ELF-1 (cell line): Measurements from ENCODE around the gene EIF3F.
"Not testable (repeated sequence)": the region's sequence is repeated elsewhere in the genome, so short reads cannot be mapped to it uniquely, and the experiment has no call there.

Experiments
- DNase-seq: peaks from one replicate; pipeline ENCODE4 v3.0.0-alpha.2; 2016; ENCODE audit warnings: low read depth, low spot score

Gene EIF3F

GRCh38 chr11:7986768-7987559, at the start of gene EIF3F:
Gene EIF3F (plus strand): TSS chr11:7987337. CDS start chr11:7987353, 16 bp downstream.
- DNase-seq: peak; percentile 99

DNA sequence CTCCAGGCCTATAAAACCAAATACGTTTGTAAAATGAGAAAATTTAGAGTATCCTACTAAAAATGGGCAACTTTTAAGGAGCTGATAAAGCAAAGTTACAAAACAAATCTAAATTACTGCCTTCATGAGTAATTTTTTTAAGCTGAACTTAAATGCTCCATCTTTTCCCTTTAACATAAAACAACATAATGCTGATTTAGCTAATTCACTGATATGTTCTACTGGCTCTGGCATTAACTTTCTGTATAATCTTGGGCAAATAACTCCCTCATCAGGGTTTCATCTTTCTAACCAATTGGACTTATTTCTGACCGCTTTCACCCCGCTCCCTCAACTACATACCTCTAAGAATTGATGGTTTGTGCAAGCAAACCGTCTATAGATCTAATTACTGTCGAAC, 46.0 kb upstream of the EIF3F start:
- no peak for DNase-seq

- no peak for DNase-seq
These were observed 45.5 kb upstream of the EIF3F start, which contains the start of gene OR10A3 for GRCh38 chr11:7941608-7942007. Gene OR10A3 (minus strand): TSS chr11:7941708. CDS start chr11:7939520, 2,188 bp downstream.

- no peak for DNase-seq
These were observed 43.0 kb upstream of the EIF3F start for GRCh38 chr11:7944123-7944522.

- no peak for DNase-seq
These were observed 37.2 kb upstream of the EIF3F start for GRCh38 chr11:7949934-7950333.

DNA sequence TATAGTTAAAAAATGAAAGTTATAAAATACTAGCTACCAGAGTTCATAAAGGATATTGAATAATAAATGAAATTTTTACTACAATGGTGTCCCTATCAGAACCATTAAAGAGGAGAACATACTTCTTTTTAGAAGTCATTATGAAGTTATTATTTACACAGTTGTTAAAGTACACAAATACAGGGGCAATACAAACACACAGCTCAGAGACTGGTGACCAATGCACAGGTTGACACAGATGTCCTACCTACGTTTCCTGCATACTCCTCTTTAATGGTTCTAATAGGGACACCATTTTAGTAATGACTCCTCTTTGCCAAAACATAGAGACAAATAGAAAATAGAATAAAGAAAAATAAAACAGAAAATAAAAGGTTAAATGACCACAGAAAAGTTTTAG, 31.9 kb upstream of the EIF3F start:
- no peak for DNase-seq

DNA sequence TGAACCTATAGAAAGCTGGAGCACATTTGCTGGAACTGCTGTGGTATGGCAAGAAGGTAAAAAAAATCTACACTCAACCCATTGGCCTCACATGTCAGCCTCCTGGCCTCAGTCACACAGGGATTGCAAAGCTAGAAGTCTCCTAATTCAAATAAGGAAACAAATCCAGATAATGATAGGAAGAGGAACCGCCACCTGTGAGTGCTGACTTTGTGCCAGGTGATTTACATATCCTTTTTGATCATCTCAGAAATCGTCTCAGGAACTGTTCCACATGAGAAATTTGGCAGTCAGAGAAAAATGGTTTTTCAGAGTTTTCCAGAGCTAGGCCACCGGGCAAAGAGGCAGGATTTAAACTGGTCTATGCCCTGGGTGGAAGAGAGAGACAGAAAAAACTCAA, 22.9 kb upstream of the EIF3F start:
- no peak for DNase-seq

GRCh38 chr11:7964873-7965272, 22.3 kb upstream of the EIF3F start:
- DNase-seq: no peak

DNA sequence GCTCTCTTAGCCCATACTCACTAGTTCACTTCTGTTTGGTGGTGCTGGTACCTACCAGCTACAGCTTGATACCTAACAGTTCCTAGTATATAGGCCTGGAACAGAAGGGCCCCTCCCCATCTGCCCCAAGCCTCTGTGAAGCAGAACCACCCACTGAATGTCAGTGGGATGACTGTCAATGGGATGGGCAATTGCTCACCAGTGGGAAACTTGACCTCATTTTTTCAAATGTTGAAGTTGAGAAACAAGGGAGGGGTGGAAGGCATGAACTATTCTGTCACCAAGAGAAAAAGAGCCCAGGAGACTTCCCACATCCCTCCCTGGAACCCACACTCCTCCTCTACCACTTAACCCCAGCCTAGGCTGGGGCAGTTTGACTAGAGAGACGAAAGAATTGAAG, 21.8 kb upstream of the EIF3F start, which contains the start of gene NLRP10:
TSS of gene NLRP10 (minus strand) at position 62 of the 400 bp plus-strand sequence. CDS start 1,952 bp downstream, outside the sequence.
- DNase-seq: no peak

GRCh38 chr11:7967097-7967496, 20.0 kb upstream of the EIF3F start:
- no peak for DNase-seq

DNA sequence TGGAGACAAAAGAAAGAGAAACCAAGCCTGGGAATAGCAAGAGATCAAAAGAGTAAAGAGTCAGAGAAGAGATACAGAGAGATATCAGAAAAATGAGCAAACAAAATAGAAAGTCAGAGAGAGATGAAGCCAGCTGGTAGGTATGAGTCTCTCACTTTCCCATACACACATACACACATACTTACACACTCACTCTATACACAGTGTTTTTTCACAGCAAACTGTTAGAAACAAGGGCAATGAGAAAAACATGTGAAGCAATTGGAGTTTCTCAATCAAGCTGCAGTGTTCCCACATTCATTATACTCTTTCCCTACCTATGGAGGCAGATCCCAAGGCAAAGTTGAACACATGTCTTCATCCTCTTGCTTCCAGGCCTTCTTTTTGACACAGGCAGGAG, 19.3 kb upstream of the EIF3F start:
- no peak for DNase-seq

- no peak for DNase-seq
These were observed 18.5 kb upstream of the EIF3F start for GRCh38 chr11:7968686-7969085.

- DNase-seq: peak; percentile 51
These were observed 17.1 kb upstream of the EIF3F start for GRCh38 chr11:7969756-7970646.

GRCh38 chr11:7971846-7972245, 15.3 kb upstream of the EIF3F start:
- no peak for DNase-seq

DNA sequence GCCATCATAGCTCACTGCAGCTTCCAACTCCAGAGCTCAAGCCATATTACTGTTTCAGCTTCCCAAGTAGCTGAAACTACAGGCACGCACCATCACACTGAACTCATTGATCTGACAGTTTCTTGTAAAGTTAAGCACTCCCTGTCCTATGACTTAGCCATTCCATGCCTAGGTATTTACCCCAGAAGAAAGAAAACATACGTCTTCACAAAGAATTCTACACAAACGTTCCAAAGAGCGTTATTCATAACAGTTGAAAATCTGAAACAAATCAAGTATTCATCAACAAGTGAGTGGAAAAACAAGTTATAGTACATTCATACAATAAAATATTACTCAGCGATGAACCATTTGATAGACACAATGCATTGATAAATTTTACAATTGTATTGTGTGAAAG, 14.1 kb upstream of the EIF3F start:
- DNase-seq: no peak

GRCh38 chr11:7974668-7975067, 12.5 kb upstream of the EIF3F start:
- peak; percentile 59 for DNase-seq

DNA sequence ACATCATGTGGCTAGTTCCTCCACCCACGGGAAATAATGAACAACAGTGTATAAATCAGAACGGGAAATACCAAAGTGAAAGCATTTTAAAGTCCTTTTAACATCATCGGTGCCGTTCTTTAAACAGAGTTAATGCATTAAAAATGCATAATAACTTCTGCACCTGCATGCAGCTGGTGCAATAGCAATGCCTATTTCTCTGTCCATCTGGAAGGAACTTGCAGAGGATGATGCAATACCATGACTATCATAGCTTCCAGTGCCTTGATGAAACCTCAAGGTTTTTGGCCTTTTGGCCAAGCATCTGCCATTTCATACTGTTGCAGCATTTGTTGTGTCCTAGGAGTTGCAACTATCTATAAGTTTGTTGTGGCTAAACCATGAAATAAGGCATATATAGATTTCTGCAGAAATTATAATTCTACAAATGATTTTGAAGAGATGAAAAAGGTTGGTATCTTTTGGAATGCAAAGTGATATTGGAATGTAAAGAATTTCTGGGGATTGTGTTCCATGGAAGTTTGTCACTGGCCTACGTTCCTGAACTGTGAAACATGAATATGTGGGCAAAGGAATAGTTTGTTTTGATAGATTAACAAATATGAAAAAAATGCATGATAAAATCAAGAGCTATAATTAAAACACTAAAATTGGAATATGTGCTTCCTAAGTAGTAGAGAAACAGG, 9.8 kb upstream of the EIF3F start:
- no peak for DNase-seq

GRCh38 chr11:7981619-7982157, 5.4 kb upstream of the EIF3F start:
- no peak for DNase-seq

GRCh38 chr11:7982582-7983119, 4.5 kb upstream of the EIF3F start:
- DNase-seq: no peak

GRCh38 chr11:7983832-7984590, 3.1 kb upstream of the EIF3F start:
- DNase-seq: no peak

DNA sequence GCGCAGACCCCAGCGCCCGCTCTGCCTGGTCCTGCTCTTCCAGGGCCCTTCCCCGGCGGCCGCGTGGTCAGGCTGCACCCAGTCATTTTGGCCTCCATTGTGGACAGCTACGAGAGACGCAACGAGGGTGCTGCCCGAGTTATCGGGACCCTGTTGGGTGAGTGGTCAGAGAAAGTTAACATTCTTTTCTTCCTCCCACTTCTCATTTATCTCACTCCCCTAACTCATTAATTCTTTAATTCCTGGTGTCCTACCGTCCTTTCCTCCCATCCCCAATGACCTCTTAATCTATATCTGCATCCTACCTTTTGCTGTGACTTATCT, 385 bp downstream of the EIF3F start:
- DNase-seq: not testable (repeated sequence)
